Spinal cord (tissue), 10 donors: ENCODE results near the gene TRIB2. TPM values are rescaled to one million over a fixed set of nuclear protein-coding genes. Genes with fewer than 3 reads are reported as not detected.

Source experiments
- DNase-seq, 6 donors: peaks; one replicate each; pipeline versions ENCODE4 v3.0.0 to v3.0.0-alpha.2; 2013 to 2015; ENCODE audit warnings: low spot score in 6 of 6, low read depth in 4 of 6
- H3K27ac ChIP-seq: one replicate; pipeline ENCODE4 v1.5.1; 2013; ENCODE audit warnings: low read depth, low read length, control low read depth
- H3K27me3 ChIP-seq: one replicate; pipeline ENCODE4 v1.6.1; 2013; ENCODE audit warnings: low read length; ENCODE audit not compliant: control insufficient read depth, insufficient read depth
- H3K36me3 ChIP-seq: one replicate; pipeline ENCODE4 v1.6.1; 2013; ENCODE audit warnings: low read length; ENCODE audit not compliant: control insufficient read depth, insufficient read depth
- H3K4me1 ChIP-seq: one replicate; pipeline ENCODE4 v1.6.1; 2013; ENCODE audit warnings: low read length; ENCODE audit not compliant: control insufficient read depth, insufficient read depth
- H3K4me3 ChIP-seq: one replicate; pipeline ENCODE4 v1.5.1; 2013; ENCODE audit warnings: low read depth, low read length, control low read depth
- H3K9me3 ChIP-seq: one replicate; pipeline ENCODE4 v1.6.1; 2013; ENCODE audit warnings: low read length; ENCODE audit not compliant: control insufficient read depth, insufficient read depth
- WGBS: methylation state at CpG from one replicate; pipeline ENCODE4 v1.1.5; 2013; ENCODE audit warnings: missing lambda C conversion rate; ENCODE audit not compliant: insufficient coverage; 5-methylcytosine and 5-hydroxymethylcytosine counted together
- polyA plus RNA-seq, 2 donors: library from polyadenylated mRNA; unstranded; fragments of 120-200 nt; gene quantifications; one replicate each; pipeline ENCODE4 v1.2.1, GENCODE V29; 2013; ENCODE audit not compliant: insufficient read length in 2 of 2
- total RNA-seq, 2 donors: library from RNA; depleted of rRNA in 1 of 2; stranded (reverse); fragments of 120-200 nt in 1 of 2; fragments of >200 nt in 1 of 2; gene quantifications; one replicate each; pipeline versions ENCODE4 v1.2.3 to v1.2.4, GENCODE V29; 2013 to 2014
- donor health status: healthy.

Gene TRIB2
- total and polyA plus RNA-seq, 4 donors, result 157 to 211 (median 189) TPM

GRCh38 chr2:12723736-12724463 is 7.2 kb downstream of the TRIB2 start:
- Histone ChIP-seq H3K9me3 (no peaks in the 10 kb centered on the region), H3K4me1 (peaks cover 19% of the 10 kb centered on the region), H3K4me3 (no peak overlapping the region), H3K27me3 (no peaks in the 10 kb centered on the region), H3K27ac (no peak overlapping the region), H3K36me3 (peaks cover 26% of the 10 kb centered on the region)
- WGBS, result 79% methylated on average over 4 of the region's 8 CpGs
- DNase-seq, result no peak

- H3K27ac ChIP-seq, result no peak overlapping the region
- H3K27me3 ChIP-seq, result no peaks in the 10 kb centered on the region
- peaks cover 26% of the 10 kb centered on the region for H3K36me3 ChIP-seq
- WGBS, result 62% methylated on average over 12 of the region's 12 CpGs
- H3K9me3 ChIP-seq, result no peaks in the 10 kb centered on the region
- no peak for DNase-seq
- H3K4me1 ChIP-seq, result peaks cover 22% of the 10 kb centered on the region
- H3K4me3 ChIP-seq, result no peak overlapping the region
Measured at GRCh38 chr2:12725233-12726187, 8.8 kb downstream of the TRIB2 start.

- H3K36me3 ChIP-seq, result peaks cover 29% of the 10 kb centered on the region
- no peak overlapping the region for H3K4me3 ChIP-seq
- peaks cover 25% of the 10 kb centered on the region for H3K4me1 ChIP-seq
- H3K27me3 ChIP-seq, result no peaks in the 10 kb centered on the region
- H3K9me3 ChIP-seq, result no peaks in the 10 kb centered on the region
- no peak for DNase-seq
- WGBS, result no CpG with 5 or more reads among the region's 2 CpGs
- H3K27ac ChIP-seq, result no peak overlapping the region
Measured at GRCh38 chr2:12726271-12726670, 9.5 kb downstream of the TRIB2 start.

GRCh38 chr2:12727065-12727464 is 10.3 kb downstream of the TRIB2 start:
- WGBS, result 64% methylated on average over 6 of the region's 6 CpGs
- no peaks in the 10 kb centered on the region for H3K9me3 ChIP-seq
- H3K27ac ChIP-seq, result no peak overlapping the region
- H3K4me1 ChIP-seq, result peaks cover 29% of the 10 kb centered on the region
- peaks cover 37% of the 10 kb centered on the region for H3K36me3 ChIP-seq
- DNase-seq, result no peak
- no peaks in the 10 kb centered on the region for H3K27me3 ChIP-seq
- H3K4me3 ChIP-seq, result no peak overlapping the region

- 91% methylated on average over 3 of the region's 5 CpGs for WGBS
- Histone ChIP-seq H3K4me3 (no peak overlapping the region), H3K4me1 (peaks cover 34% of the 10 kb centered on the region), H3K9me3 (no peaks in the 10 kb centered on the region), H3K27me3 (no peaks in the 10 kb centered on the region), H3K27ac (no peak overlapping the region), H3K36me3 (peaks cover 43% of the 10 kb centered on the region)
- DNase-seq, result no peak
Measured at GRCh38 chr2:12727641-12728040, 10.9 kb downstream of the TRIB2 start.

GRCh38 chr2:12728221-12728777 is 11.6 kb downstream of the TRIB2 start:
- H3K9me3 ChIP-seq, result no peaks in the 10 kb centered on the region
- 71% methylated on average over 7 of the region's 9 CpGs for WGBS
- no peak for DNase-seq
- H3K27me3 ChIP-seq, result no peaks in the 10 kb centered on the region
- no peak overlapping the region for H3K4me3 ChIP-seq
- H3K36me3 ChIP-seq, result peaks cover 44% of the 10 kb centered on the region
- H3K4me1 ChIP-seq, result peaks cover 36% of the 10 kb centered on the region
- H3K27ac ChIP-seq, result no peak overlapping the region

- H3K9me3 ChIP-seq, result no peaks in the 10 kb centered on the region
- H3K4me3 ChIP-seq, result no peak overlapping the region
- no peaks in the 10 kb centered on the region for H3K27me3 ChIP-seq
- peaks cover 52% of the 10 kb centered on the region for H3K36me3 ChIP-seq
- H3K27ac ChIP-seq, result no peak overlapping the region
- no peak for DNase-seq
- WGBS, result 90% methylated on average over 3 of the region's 5 CpGs
- H3K4me1 ChIP-seq, result peaks cover 46% of the 10 kb centered on the region
Measured at GRCh38 chr2:12730265-12730664, 13.5 kb downstream of the TRIB2 start.

GRCh38 chr2:12731701-12732280 is 15.1 kb downstream of the TRIB2 start:
- Histone ChIP-seq H3K9me3 (no peaks in the 10 kb centered on the region), H3K4me1 (peaks cover 41% of the 10 kb centered on the region), H3K27me3 (no peaks in the 10 kb centered on the region), H3K4me3 (no peak overlapping the region), H3K27ac (no peak overlapping the region), H3K36me3 (peaks cover 58% of the 10 kb centered on the region)
- peak in 1 of 6 donors; percentile 38 for DNase-seq
- 63% methylated on average over 13 of the region's 16 CpGs for WGBS

GRCh38 chr2:12732651-12733050 is 15.9 kb downstream of the TRIB2 start:
- Histone ChIP-seq H3K27ac (no peak overlapping the region), H3K4me1 (peaks cover 41% of the 10 kb centered on the region), H3K27me3 (no peaks in the 10 kb centered on the region), H3K36me3 (peaks cover 64% of the 10 kb centered on the region), H3K4me3 (no peak overlapping the region), H3K9me3 (no peaks in the 10 kb centered on the region)
- no peak for DNase-seq
- WGBS, result 57% methylated on average over 10 of the region's 10 CpGs
